WTC11 (cell line): Measurements from ENCODE around the gene TYMS.

ENCODE experiments used
- ATF3 ChIP-seq: sonication (generic); formaldehyde crosslinking; conservative IDR thresholded peaks from 2 replicates; pipeline ENCODE4 v1.8.1; 2022; ENCODE audit warnings: mild to moderate bottlenecking, missing genetic modification reagents
- CTCF ChIP-seq: fragments of 200-600 bp; IDR thresholded peaks from 2 replicates; pipeline ENCODE4 v1.8.0; 2022; ENCODE audit warnings: antibody characterized with exemption
- FOXJ3 ChIP-seq: sonication (generic); formaldehyde crosslinking; IDR thresholded peaks from 2 replicates; pipeline ENCODE4 v1.9.0; 2021; ENCODE audit warnings: missing genetic modification reagents, mild to moderate bottlenecking, borderline replicate concordance
- MAX ChIP-seq: sonication (generic); formaldehyde crosslinking; IDR thresholded peaks from 2 replicates; pipeline ENCODE4 v1.8.0; 2022; ENCODE audit warnings: mild to moderate bottlenecking, missing genetic modification reagents
- NFYB ChIP-seq: sonication (generic); formaldehyde crosslinking; conservative IDR thresholded peaks from 2 replicates; pipeline ENCODE4 v1.8.0; 2022; ENCODE audit warnings: low read depth, missing genetic modification reagents
- NR3C1 ChIP-seq: sonication (generic); formaldehyde crosslinking; conservative IDR thresholded peaks from 2 replicates; pipeline ENCODE4 v1.8.1; 2023; ENCODE audit warnings: low read depth, mild to moderate bottlenecking, missing genetic modification reagents
- PREB ChIP-seq: sonication (generic); formaldehyde crosslinking; IDR thresholded peaks from 2 replicates; pipeline ENCODE4 v1.8.1; 2022; ENCODE audit warnings: mild to moderate bottlenecking, missing genetic modification reagents, moderate library complexity, borderline replicate concordance
- SP1 ChIP-seq: sonication (generic); formaldehyde crosslinking; conservative IDR thresholded peaks from 2 replicates; pipeline ENCODE4 v1.8.1; 2022; ENCODE audit warnings: missing genetic modification reagents
- ZBTB21 ChIP-seq: sonication (generic); formaldehyde crosslinking; IDR thresholded peaks from 2 replicates; pipeline ENCODE4 v1.8.1; 2023; ENCODE audit warnings: mild to moderate bottlenecking, missing genetic modification reagents, borderline replicate concordance
- ZNF317 ChIP-seq: sonication (generic); formaldehyde crosslinking; IDR thresholded peaks from 2 replicates; pipeline ENCODE4 v1.8.1; 2023; ENCODE audit warnings: low read depth, mild to moderate bottlenecking, moderate library complexity, missing genetic modification reagents, borderline replicate concordance
- TF ChIP-seq, protein P1 (sequence below): sonication (generic); formaldehyde crosslinking; conservative IDR thresholded peaks from 2 replicates; pipeline ENCODE4 v1.8.1; 2023; ENCODE audit warnings: mild to moderate bottlenecking, low read depth, missing genetic modification reagents, moderate library complexity
- TF ChIP-seq, protein P2 (sequence below): sonication (generic); formaldehyde crosslinking; IDR thresholded peaks from 2 replicates; pipeline ENCODE4 v1.8.0; 2023; ENCODE audit warnings: mild to moderate bottlenecking, missing genetic modification reagents
- TF ChIP-seq, protein P3 (sequence below): sonication (generic); formaldehyde crosslinking; IDR thresholded peaks from 2 replicates; pipeline ENCODE4 v1.8.1; 2022; ENCODE audit warnings: missing genetic modification reagents, borderline replicate concordance

DNA sequence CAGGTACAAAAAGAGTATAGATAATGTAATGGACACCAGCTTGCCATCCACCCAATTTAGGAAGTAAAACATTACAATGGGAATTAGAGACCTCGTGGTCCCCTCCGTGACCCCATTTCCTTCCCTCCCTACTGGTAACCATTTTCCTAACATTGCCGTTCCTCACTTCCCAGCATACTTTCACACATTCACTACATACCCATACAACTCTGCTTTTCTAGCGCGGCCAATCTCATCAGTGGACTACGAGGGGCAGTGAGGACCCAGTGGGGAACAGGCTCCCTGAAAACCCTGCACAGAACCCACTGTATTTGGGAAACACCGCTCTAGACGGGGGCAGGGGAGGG lies 53.8 kb downstream of the TYMS start:
- TF ChIP-seq NFYB (CRISPR knock-in tag) (no peak), MAX (CRISPR knock-in tag) (no peak), ZBTB21 (no peak), CTCF (no peak), NR3C1 (CRISPR knock-in tag) (no peak), PREB (CRISPR knock-in tag) (no peak), FOXJ3 (CRISPR knock-in tag) (no peak), ATF3 (CRISPR knock-in tag) (no peak), ZNF317 (CRISPR knock-in tag) (no peak), SP1 (CRISPR knock-in tag) (no peak)
- TF ChIP-seq, protein P1, sequence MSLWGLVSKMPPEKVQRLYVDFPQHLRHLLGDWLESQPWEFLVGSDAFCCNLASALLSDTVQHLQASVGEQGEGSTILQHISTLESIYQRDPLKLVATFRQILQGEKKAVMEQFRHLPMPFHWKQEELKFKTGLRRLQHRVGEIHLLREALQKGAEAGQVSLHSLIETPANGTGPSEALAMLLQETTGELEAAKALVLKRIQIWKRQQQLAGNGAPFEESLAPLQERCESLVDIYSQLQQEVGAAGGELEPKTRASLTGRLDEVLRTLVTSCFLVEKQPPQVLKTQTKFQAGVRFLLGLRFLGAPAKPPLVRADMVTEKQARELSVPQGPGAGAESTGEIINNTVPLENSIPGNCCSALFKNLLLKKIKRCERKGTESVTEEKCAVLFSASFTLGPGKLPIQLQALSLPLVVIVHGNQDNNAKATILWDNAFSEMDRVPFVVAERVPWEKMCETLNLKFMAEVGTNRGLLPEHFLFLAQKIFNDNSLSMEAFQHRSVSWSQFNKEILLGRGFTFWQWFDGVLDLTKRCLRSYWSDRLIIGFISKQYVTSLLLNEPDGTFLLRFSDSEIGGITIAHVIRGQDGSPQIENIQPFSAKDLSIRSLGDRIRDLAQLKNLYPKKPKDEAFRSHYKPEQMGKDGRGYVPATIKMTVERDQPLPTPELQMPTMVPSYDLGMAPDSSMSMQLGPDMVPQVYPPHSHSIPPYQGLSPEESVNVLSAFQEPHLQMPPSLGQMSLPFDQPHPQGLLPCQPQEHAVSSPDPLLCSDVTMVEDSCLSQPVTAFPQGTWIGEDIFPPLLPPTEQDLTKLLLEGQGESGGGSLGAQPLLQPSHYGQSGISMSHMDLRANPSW (CRISPR knock-in tag): no peak
- TF ChIP-seq, protein P2, sequence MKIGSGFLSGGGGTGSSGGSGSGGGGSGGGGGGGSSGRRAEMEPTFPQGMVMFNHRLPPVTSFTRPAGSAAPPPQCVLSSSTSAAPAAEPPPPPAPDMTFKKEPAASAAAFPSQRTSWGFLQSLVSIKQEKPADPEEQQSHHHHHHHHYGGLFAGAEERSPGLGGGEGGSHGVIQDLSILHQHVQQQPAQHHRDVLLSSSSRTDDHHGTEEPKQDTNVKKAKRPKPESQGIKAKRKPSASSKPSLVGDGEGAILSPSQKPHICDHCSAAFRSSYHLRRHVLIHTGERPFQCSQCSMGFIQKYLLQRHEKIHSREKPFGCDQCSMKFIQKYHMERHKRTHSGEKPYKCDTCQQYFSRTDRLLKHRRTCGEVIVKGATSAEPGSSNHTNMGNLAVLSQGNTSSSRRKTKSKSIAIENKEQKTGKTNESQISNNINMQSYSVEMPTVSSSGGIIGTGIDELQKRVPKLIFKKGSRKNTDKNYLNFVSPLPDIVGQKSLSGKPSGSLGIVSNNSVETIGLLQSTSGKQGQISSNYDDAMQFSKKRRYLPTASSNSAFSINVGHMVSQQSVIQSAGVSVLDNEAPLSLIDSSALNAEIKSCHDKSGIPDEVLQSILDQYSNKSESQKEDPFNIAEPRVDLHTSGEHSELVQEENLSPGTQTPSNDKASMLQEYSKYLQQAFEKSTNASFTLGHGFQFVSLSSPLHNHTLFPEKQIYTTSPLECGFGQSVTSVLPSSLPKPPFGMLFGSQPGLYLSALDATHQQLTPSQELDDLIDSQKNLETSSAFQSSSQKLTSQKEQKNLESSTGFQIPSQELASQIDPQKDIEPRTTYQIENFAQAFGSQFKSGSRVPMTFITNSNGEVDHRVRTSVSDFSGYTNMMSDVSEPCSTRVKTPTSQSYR (CRISPR knock-in tag): no peak
- TF ChIP-seq, protein P3, sequence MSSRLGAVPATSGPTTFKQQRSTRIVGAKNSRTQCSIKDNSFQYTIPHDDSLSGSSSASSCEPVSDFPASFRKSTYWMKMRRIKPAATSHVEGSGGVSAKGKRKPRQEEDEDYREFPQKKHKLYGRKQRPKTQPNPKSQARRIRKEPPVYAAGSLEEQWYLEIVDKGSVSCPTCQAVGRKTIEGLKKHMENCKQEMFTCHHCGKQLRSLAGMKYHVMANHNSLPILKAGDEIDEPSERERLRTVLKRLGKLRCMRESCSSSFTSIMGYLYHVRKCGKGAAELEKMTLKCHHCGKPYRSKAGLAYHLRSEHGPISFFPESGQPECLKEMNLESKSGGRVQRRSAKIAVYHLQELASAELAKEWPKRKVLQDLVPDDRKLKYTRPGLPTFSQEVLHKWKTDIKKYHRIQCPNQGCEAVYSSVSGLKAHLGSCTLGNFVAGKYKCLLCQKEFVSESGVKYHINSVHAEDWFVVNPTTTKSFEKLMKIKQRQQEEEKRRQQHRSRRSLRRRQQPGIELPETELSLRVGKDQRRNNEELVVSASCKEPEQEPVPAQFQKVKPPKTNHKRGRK (CRISPR knock-in tag): no peak
